Measurements from ENCODE around the gene ABCA4. TPM values are rescaled to one million over a fixed set of nuclear protein-coding genes. Genes with fewer than 3 reads are reported as not detected.

ABCA4 gene
- total RNA-seq, 4 donors from 2014 or later = not detected

Other genes starting within 250 kb of the ABCA4 start
- gene DNTTIP2, start 241.9 kb downstream of the ABCA4 start, total RNA-seq = 10 to 100 TPM; 50.4 to 75.3 (median 59.1) TPM
- gene GCLM, start 211.7 kb downstream of the ABCA4 start, total RNA-seq = 10 to 100 TPM; 20.9 to 26.7 (median 24.1) TPM
- 10 to 100 TPM in 3 of 4 donors, 1 to 10 TPM in 1; 10.0 to 13.5 (median 11.6) TPM for gene ARHGAP29, start 116.4 kb upstream of the ABCA4 start, total RNA-seq